ENCODE measurements around the gene MRGPRG. TPM values are rescaled to one million over a fixed set of nuclear protein-coding genes. Genes with fewer than 3 reads are reported as not detected.

MRGPRG gene
- total and polyA plus RNA-seq, 2 of the 8 experiments (the other 6 are each of a cell fraction or from before 2014, with no cell fraction given), result not detected

DNA sequence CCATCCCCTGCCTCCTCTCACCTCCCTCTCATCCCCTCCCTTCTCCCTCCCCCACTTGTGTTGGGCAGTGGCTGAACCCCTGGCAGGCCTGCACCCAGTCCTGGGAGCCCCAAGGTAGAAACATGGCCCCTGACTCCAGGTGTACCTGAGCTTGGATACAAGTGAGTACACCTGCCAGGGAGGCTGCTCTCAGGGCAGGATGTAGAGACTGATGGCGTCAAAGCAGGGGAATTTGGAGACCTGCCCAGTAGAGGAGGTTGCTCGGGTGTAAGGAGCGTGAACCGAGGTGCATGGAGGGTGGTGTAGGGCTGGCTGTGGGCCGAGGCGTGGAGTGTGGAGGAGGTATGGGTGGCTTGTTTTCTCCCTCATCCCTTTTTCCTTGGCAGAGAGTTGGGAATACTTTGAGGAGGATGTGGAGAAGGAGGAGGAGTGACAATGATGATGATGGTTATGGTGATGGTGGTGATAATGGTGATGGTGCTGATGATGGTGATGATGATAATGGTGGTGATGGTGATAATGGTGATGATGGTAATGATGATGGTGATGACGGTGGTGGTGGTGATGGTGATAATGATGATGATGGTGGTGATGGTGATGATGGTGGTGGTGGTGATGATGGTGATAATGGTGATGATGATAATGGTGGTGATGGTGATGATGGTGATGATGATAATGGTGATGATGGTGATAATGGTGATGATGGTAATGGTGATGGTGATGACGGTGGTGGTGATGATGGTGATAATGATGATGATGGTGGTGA is 12.3 kb downstream of the MRGPRG start:
- no peaks in the 10 kb centered on the region for H3K36me3 ChIP-seq (ENCODE audit: control insufficient read depth in 2 of 4, insufficient read depth in 4 of 4, low read length in 3 of 4)
- FAIRE-seq, result no peak

More for the DNA sequence above, 12.3 kb downstream of the MRGPRG start:
- WGBS, 2 experiments (ENCODE audit: extremely low coverage in 1 of 2, insufficient coverage in 1 of 2, insufficient read length in 1 of 2, insufficient replicate concordance in 2 of 2, low coverage in 1 of 2, low lambda C conversion rate in 2 of 2, missing lambda C conversion rate in 1 of 2), result 90% methylated on average over 8 of the region's 8 CpGs; no CpG with 5 or more reads in 1 of the 2 experiments
- Histone ChIP-seq H2BK20ac (ENCODE audit: low read length) (0 out of 2 replicates have a peak overlapping the region, but pooled peaks have one; percentile 73), H3K56ac (replicated peaks; ENCODE audit: insufficient read length, low read depth, low read length) (peak overlapping the region; percentile 93), H4K20me1 (replicated peaks in 1 of 2; ENCODE audit: control insufficient read depth in 1 of 2, insufficient read depth in 2 of 2, low read length in 2 of 2) (peaks cover 0 to 10% of the 10 kb centered on the region in 2 experiments), H3K23me2 (ENCODE audit: low read depth, low read length) (peaks cover 19% of the 10 kb centered on the region), H3K4me1 (replicated peaks in 1 of 4; ENCODE audit: control insufficient read depth in 3 of 4, insufficient read depth in 4 of 4, low read length in 3 of 4) (peaks cover 0 to 4% (median under 1%) of the 10 kb centered on the region in 4 experiments; a peak in 6 of 7 replicates), H3K18ac (ENCODE audit: extremely low read depth, low read length) (peak overlapping the region; percentile 32), H2BK15ac (ENCODE audit: low read length) (peak overlapping the region; percentile 46; the same call in 1 of the 2 replicates), H3K79me2 (ENCODE audit: control insufficient read depth in 1 of 2, insufficient read depth in 2 of 2, low read length in 2 of 2) (no peaks in the 10 kb centered on the region), H2AK5ac (ENCODE audit: low read depth, low read length) (peak overlapping the region; percentile 46), H3K9ac (replicated peaks in 1 of 4; ENCODE audit: extremely low read depth in 1 of 4, low read depth in 3 of 4, low read length in 3 of 4) (no peak overlapping the region), H3K4me2 (ENCODE audit: insufficient read depth in 1 of 2, low read depth in 2 of 2, low read length in 2 of 2) (no peak overlapping the region), H3K27ac (ENCODE audit: low read depth, low read length) (no peak overlapping the region), H2BK120ac (replicated peaks; ENCODE audit: low read depth, low read length) (no peak overlapping the region), H3K4ac (replicated peaks; ENCODE audit: insufficient read length, low read depth, low read length) (no peak overlapping the region), H2BK12ac (ENCODE audit: low read depth, low read length) (0 out of 2 replicates have a peak overlapping the region, but pooled peaks have one; percentile 17), H3K27me3 (replicated peaks in 1 of 4; ENCODE audit: control insufficient read depth in 3 of 4, extremely low read depth in 1 of 4, insufficient read depth in 3 of 4, low read length in 3 of 4) (peaks cover 10 to 42% (median 32%) of the 10 kb centered on the region in 4 experiments), H4K91ac (replicated peaks; ENCODE audit: insufficient read length, low read length) (no peak overlapping the region), H3K23ac (ENCODE audit: insufficient read length) (no peak overlapping the region), H3K4me3 (ENCODE audit: extremely low read depth in 1 of 4, insufficient read depth in 2 of 4, low read depth in 3 of 4, low read length in 4 of 4) (no peak overlapping the region), H3K9me3 (ENCODE audit: insufficient read depth in 2 of 2, low read depth in 1 of 2, low read length in 1 of 2) (no peaks in the 10 kb centered on the region), H4K5ac (ENCODE audit: insufficient read length, low read depth, low read length) (no peak overlapping the region), H4K8ac (ENCODE audit: extremely low read depth, insufficient read depth, low read length) (no peak overlapping the region), H2BK5ac (ENCODE audit: low read depth, low read length) (no peak overlapping the region), H3K14ac (ENCODE audit: insufficient read length) (no peak overlapping the region), H2AFZ (ENCODE audit: low read length) (no peak overlapping the region), H3K79me1 (ENCODE audit: low read depth, low read length) (no peaks in the 10 kb centered on the region)
- no peak for DNase-seq (ENCODE audit: low read depth in 1 of 2, low spot score in 2 of 2)
- ChIA-PET POLR2A (ENCODE audit: partially characterized antibody) (no interaction called here), CTCF (ENCODE audit: partially characterized antibody) (interaction anchor here (0.6 to 12.0 kb wide), 4 partner anchors 9 to 96 kb away, joined by 3 to 99 read pairs (median 6); no protein-coding TSS in a partner anchor)
- TF ChIP-seq SP4 (IDR thresholded peaks at IDR 0.05; ENCODE audit: low read length) (no peak), TAF7 (optimal IDR thresholded peaks at IDR 0.05; ENCODE audit: borderline replicate concordance, low read depth, low read length) (no peak), CEBPB (IDR thresholded peaks at IDR 0.05; ENCODE audit: low read depth, low read length) (no peak), CHD2 (IDR thresholded peaks at IDR 0.05; ENCODE audit: low read length) (no peak)
